Spinal cord (tissue), 10 donors: Measurements from ENCODE around the gene CD79B. TPM values are rescaled to one million over a fixed set of nuclear protein-coding genes. Genes with fewer than 3 reads are reported as not detected.
A peak's percentile ranks its signal among the peaks of the same experiment; 100 is the strongest.
"Not testable (repeated sequence)": the region's sequence is repeated elsewhere in the genome, so short reads cannot be mapped to it uniquely, and the experiment has no call there.

Experiments
- DNase-seq, 6 donors: peaks; one replicate each; pipeline versions ENCODE4 v3.0.0 to v3.0.0-alpha.2; 2013 to 2015; ENCODE audit warnings: low spot score in 6 of 6, low read depth in 4 of 6
- H3K27ac ChIP-seq: one replicate; pipeline ENCODE4 v1.5.1; 2013; ENCODE audit warnings: low read depth, low read length, control low read depth
- H3K27me3 ChIP-seq: one replicate; pipeline ENCODE4 v1.6.1; 2013; ENCODE audit warnings: low read length; ENCODE audit not compliant: control insufficient read depth, insufficient read depth
- H3K36me3 ChIP-seq: one replicate; pipeline ENCODE4 v1.6.1; 2013; ENCODE audit warnings: low read length; ENCODE audit not compliant: control insufficient read depth, insufficient read depth
- H3K4me1 ChIP-seq: one replicate; pipeline ENCODE4 v1.6.1; 2013; ENCODE audit warnings: low read length; ENCODE audit not compliant: control insufficient read depth, insufficient read depth
- H3K4me3 ChIP-seq: one replicate; pipeline ENCODE4 v1.5.1; 2013; ENCODE audit warnings: low read depth, low read length, control low read depth
- H3K9me3 ChIP-seq: one replicate; pipeline ENCODE4 v1.6.1; 2013; ENCODE audit warnings: low read length; ENCODE audit not compliant: control insufficient read depth, insufficient read depth
- WGBS: methylation state at CpG from one replicate; pipeline ENCODE4 v1.1.5; 2013; ENCODE audit warnings: missing lambda C conversion rate; ENCODE audit not compliant: insufficient coverage; 5-methylcytosine and 5-hydroxymethylcytosine counted together
- polyA plus RNA-seq, 2 donors: library from polyadenylated mRNA; unstranded; fragments of 120-200 nt; gene quantifications; one replicate each; pipeline ENCODE4 v1.2.1, GENCODE V29; 2013; ENCODE audit not compliant: insufficient read length in 2 of 2
- total RNA-seq, 2 donors: library from RNA; depleted of rRNA in 1 of 2; stranded (reverse); fragments of 120-200 nt in 1 of 2; fragments of >200 nt in 1 of 2; gene quantifications; one replicate each; pipeline versions ENCODE4 v1.2.3 to v1.2.4, GENCODE V29; 2013 to 2014
- donor health status: healthy.

Gene CD79B
- total and polyA plus RNA-seq, 4 donors = 0.36 to 1.2 (median 0.73) TPM

DNA sequence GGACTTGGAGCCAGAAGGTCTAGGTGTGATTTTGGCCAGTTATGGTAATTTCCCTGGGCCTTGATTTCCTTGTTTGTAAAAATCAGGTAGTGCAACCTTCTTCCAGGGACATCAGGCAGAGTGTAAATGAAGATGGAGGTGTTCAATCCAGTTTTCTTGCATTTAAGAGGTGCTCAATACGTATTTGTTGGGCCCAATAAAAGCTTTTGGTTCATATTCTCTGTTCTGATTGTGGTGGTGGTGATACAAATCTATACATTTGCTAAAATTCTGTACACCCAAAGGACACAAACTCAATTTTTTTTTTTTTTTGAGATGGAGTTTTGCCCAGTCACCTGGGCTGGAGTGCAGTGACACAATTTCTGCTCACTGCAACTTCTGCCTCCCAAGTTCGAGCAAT is 6.0 kb downstream of the CD79B start:
- H3K36me3 ChIP-seq = no peaks in the 10 kb centered on the region
- H3K4me1 ChIP-seq = peaks cover 2% of the 10 kb centered on the region
- DNase-seq = no peak
- H3K4me3 ChIP-seq = no peak overlapping the region
- H3K27ac ChIP-seq = no peak overlapping the region
- WGBS = 83% methylated on average over 1 of the region's 2 CpGs
- H3K9me3 ChIP-seq = no peaks in the 10 kb centered on the region
- no peaks in the 10 kb centered on the region for H3K27me3 ChIP-seq

DNA sequence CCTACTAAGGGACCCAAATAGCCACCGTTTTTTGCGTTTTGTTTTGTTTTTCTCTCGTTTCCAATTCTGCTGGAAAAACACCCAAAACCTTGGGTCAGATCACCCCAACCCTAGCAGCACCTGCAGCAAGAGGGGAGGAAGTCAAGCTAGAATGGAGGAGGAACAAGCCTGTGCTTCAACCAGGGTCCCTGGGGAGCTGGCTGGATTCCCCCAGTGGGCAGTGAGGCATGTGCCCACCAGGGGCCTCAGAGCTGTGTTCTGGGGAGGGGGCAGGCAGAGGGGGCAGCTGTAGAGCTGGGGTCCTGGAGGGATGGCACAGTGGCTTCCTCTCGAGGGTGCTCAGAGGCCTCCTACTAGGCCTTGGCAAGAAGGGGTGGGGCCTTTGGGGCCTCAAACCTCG is 6.5 kb downstream of the CD79B start:
- no CpG with 5 or more reads among the region's 5 CpGs for WGBS
- no peak for DNase-seq
- Histone ChIP-seq H3K27ac (no peak overlapping the region), H3K36me3 (no peaks in the 10 kb centered on the region), H3K9me3 (no peaks in the 10 kb centered on the region), H3K4me3 (no peak overlapping the region), H3K27me3 (no peaks in the 10 kb centered on the region), H3K4me1 (peaks cover under 1% of the 10 kb centered on the region)

DNA sequence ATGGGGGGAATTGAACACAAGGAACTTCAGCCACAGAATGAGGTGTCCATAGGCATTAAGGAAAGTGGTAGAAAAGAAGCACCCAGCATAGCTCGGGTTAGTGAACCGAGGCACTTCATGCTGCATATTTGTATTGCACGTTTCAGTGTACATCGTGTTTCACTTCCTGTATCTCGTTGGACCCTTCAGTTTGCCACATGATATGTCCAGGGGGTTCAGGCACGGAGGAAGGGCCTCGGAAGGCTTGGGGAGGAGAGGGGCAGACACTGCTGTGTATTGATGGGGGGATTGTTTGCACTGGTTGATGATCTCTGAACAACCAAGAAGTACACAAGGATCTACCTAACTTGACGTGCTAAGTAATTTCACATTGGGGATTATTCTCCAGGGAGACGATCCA is 9.7 kb downstream of the CD79B start:
- H3K27ac ChIP-seq, DNase-seq, H3K36me3 ChIP-seq, H3K9me3 ChIP-seq, H3K4me3 ChIP-seq, H3K27me3 ChIP-seq, H3K4me1 ChIP-seq: not testable (repeated sequence)
- 86% methylated on average over 4 of the region's 9 CpGs for WGBS

DNA sequence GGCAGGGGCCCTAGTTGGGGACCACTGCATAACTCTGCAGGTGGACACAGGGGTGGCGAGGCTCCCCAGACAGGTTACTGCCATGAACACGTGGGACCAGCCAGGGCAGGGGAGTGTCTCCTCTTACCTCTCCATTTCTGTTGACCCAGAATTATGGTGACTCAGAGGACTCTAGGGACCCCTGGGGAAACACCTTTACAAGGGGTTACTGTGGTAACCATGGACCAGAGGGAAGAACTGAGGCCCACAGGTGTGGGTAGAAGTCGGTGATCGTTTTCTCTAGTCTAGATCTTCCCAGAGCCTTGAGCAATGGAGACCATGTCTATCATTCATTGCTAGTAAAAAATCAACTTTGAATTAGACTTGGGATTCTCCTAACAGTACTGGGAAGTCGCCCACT is 11.4 kb downstream of the CD79B start:
- not testable (repeated sequence) for H3K9me3 ChIP-seq, H3K36me3 ChIP-seq, H3K27me3 ChIP-seq, H3K4me1 ChIP-seq, DNase-seq, H3K4me3 ChIP-seq, H3K27ac ChIP-seq
- 83% methylated on average over 3 of the region's 5 CpGs for WGBS

DNA sequence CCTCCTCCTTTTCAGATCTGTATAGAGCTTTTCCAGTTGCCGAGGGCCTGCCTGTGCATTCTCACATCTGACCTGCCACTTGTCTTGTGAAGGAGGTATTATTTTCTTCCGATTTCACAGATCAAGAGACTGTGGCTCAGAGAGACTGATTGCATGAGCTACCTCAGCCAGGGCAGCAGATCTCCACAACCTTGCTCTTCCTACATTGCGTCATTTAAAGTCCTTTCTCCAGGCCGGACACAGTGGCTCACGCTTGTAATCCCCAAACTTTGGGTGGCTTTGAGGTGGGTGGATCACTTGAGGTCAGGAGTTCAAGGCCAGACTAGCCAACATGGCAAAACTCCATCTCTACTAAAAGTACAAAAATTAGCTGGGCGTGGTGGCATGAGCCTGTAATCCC is 12.1 kb downstream of the CD79B start:
- not testable (repeated sequence) for H3K27me3 ChIP-seq, DNase-seq, H3K36me3 ChIP-seq, H3K4me3 ChIP-seq, H3K4me1 ChIP-seq, H3K27ac ChIP-seq, H3K9me3 ChIP-seq
- WGBS = 70% methylated on average over 2 of the region's 6 CpGs

DNA sequence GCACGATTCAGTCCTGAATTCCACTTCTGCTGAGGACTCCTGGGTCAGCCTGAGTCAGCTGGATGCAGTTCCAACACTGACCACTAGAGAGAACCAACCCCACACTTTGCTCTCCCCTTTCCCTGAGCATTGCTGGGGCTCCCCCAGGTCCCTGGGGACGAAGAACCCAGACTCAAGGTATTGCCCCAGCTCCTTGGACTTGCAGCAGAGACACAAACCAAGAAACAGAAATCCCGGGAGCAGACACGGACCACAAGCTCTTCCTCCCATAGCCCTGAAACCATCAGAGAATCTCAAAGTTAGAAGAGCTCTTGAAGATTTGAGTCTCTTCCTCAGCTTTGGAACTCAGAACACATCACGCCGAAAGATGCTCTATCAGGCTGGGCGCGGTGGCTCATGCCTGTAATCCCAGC is 12.8 kb downstream of the CD79B start:
- Histone ChIP-seq H3K36me3 (no peaks in the 10 kb centered on the region), H3K27ac (no peak overlapping the region), H3K27me3 (peaks cover 3% of the 10 kb centered on the region), H3K4me1 (no peaks in the 10 kb centered on the region), H3K4me3 (no peak overlapping the region), H3K9me3 (no peaks in the 10 kb centered on the region)
- DNase-seq = peak in 5 of 6 donors; percentile 11 to 69 (median 19)
- WGBS = 62% methylated on average over 8 of the region's 8 CpGs

DNA sequence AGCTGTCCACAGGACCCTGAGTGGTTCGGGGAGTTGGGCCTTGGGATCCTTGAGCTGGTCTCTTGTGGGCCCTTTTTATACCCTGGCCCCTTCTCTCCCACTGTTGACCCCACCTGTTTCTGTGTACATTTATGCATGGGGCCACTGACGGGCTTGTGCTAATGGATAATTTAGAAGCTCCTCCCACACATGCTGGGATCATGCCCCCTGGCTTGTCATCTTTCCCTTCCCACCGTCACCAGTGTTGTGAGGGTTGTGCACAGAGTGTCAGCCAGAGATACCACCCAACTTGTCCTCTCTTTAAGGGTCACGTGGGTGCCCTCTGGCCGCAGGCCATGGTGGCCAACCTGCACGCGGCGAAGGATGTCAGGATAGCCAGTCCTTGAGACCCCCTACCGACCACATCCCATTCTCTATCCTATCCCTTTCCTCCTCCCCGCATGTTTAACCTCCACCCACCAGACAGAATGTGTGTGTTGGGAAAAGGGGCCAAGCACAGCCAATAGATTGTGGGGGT is 13.3 kb downstream of the CD79B start, which contains the start of gene GH1:
Gene GH1 (minus strand): TSS at position 51 of the 517 bp plus-strand sequence. CDS start 63 bp downstream, outside the sequence.
- not testable (repeated sequence) for H3K36me3 ChIP-seq, H3K9me3 ChIP-seq, H3K27me3 ChIP-seq, DNase-seq, H3K4me1 ChIP-seq, H3K27ac ChIP-seq, H3K4me3 ChIP-seq
- WGBS = 64% methylated on average over 6 of the region's 10 CpGs

DNA sequence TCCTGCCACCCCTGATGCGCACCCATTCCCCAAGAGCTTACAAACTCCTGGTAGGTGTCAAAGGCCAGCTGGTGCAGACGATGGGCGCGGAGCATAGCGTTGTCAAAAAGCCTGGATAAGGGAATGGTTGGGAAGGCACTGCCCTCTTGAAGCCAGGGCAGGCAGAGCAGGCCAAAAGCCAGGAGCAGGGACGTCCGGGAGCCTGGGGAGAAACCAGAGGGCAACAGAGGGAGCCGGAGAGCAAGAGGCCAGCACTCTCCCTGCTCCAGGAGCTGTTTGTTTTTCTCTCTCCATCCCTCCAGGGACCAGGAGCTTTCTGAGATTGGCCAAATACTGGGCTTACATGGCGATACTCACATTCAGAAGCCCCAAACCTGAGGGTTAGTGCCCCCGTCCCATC is 13.8 kb downstream of the CD79B start:
- Histone ChIP-seq H3K27ac (no peak overlapping the region), H3K4me1 (no peaks in the 10 kb centered on the region), H3K36me3 (no peaks in the 10 kb centered on the region), H3K27me3 (peaks cover 3% of the 10 kb centered on the region), H3K4me3 (no peak overlapping the region), H3K9me3 (no peaks in the 10 kb centered on the region)
- DNase-seq = no peak
- 45% methylated on average over 9 of the region's 10 CpGs for WGBS

DNA sequence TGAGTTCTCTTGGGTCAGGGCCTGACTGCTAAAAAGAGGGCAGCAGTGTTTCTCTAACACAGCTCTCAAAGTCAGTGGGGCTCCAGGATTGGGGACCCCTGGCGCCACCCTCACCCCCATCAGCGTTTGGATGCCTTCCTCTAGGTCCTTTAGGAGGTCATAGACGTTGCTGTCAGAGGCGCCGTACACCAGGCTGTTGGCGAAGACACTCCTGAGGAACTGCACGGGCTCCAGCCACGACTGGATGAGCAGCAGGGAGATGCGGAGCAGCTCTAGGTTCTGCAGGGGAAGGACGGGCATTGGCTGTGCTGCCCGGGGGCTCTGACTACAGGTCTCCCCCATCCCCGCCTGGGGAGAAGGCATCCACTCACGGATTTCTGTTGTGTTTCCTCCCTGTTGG is 14.5 kb downstream of the CD79B start:
- no peaks in the 10 kb centered on the region for H3K4me1 ChIP-seq
- H3K9me3 ChIP-seq = no peaks in the 10 kb centered on the region
- no peaks in the 10 kb centered on the region for H3K36me3 ChIP-seq
- no peak overlapping the region for H3K4me3 ChIP-seq
- 78% methylated on average over 13 of the region's 13 CpGs for WGBS
- H3K27me3 ChIP-seq = peaks cover 3% of the 10 kb centered on the region
- H3K27ac ChIP-seq = no peak overlapping the region
- no peak for DNase-seq

DNA sequence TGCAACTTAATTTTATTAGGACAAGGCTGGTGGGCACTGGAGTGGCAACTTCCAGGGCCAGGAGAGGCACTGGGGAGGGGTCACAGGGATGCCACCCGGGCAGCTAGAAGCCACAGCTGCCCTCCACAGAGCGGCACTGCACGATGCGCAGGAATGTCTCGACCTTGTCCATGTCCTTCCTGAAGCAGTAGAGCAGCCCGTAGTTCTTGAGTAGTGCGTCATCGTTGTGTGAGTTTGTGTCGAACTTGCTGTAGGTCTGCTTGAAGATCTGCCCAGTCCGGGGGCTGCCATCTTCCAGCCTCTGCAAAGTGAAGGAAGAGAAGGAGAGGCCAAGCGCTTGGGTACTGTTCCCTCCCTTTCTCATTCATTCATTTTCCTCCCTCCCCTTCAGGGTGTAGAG is 14.9 kb downstream of the CD79B start:
- H3K27ac ChIP-seq, H3K4me1 ChIP-seq, H3K4me3 ChIP-seq, H3K9me3 ChIP-seq, DNase-seq, H3K27me3 ChIP-seq, H3K36me3 ChIP-seq: not testable (repeated sequence)
- WGBS = 86% methylated on average over 6 of the region's 11 CpGs
